ENCODE measurements around the gene POGZ. TPM values are rescaled to one million over a fixed set of nuclear protein-coding genes. Genes with fewer than 3 reads are reported as not detected.

POGZ gene
- total RNA-seq, 1 experiment from 2014 or later: 77.9 TPM

DNA sequence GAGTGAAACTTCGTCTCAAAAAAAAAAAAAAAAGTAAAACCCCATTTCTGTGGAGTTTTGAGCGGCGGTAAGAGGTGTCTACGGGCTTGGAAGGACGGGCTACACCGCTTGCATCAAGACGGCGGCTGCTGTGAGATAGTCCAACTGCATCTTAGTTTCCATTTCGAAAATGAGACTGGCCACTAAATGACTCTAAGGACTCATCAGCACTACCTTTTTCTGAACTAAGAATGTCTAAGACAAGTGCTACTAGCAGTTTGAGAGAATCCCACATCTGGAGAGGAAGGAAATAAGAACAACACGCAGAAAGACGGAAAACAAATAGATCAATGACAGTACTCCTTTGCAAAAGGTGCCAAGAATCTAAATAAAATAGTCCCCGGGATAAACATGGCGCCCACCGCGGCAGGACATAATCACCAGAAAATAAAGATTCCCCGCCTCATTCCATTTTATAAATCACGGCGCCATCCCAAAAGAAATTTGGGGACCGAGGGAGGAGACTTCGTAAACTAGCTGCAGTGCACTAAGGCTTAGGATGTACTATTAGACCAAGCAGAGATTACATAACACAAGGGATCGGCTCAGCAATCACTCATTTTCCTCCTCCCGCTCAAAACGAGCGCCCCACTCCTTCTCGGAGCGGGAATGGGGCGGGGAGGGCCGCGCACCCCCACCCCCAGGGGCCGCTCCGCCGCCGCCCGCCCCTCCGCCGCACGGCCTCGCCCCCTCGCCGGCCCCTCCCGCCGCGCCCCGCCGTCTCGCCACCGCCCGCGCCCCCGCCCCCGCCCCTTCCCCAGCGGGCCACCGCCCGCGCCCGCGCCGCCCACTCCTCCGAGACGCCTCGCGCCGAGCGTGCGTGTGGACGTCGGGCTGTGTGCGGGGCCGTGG, 1.1 kb downstream of the POGZ start:
- intact Hi-C loops (cut with micrococcal nuclease): loop anchor here (1.0 to 2.0 kb wide), 3 partner anchors 14 to 83 kb away; partner anchors contain the start of genes CGN and TUFT1

DNA sequence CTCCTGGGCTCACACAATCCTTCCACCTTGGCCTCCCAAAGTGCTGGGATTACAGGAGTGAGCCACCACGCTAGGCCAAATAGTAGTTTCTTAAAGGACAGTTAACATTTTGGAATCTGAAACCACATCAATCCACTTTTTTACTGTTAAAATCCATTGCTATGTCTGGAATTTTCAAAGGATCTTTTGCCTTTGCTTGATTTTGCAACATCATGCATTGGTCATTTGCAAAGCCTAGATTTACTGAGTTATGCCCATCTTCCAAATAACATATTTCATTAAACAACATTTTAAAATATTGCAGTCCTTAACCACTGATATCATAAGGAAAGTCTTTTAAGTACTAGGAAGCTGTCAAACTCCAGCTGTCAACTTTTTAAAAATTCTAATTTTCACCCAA, 3.3 kb downstream of the POGZ start:
- Histone ChIP-seq H3K27ac (ENCODE audit: low read length) (no peak overlapping the region), H3K4me1 (ENCODE audit: insufficient read depth, low read length) (peaks cover 12% of the 10 kb centered on the region), H3K4me2 (ENCODE audit: low read length) (no peak overlapping the region), H3K9me3 (ENCODE audit: low read length) (no peaks in the 10 kb centered on the region), H3K36me3 (ENCODE audit: low read depth, low read length) (peaks cover 7% of the 10 kb centered on the region; the same call in 1 of the 2 replicates), H3K4me3 (ENCODE audit: low read length) (no peak overlapping the region), H2AFZ (ENCODE audit: low read length) (no peak overlapping the region), H3K9me2 (replicated peaks; ENCODE audit: low read length) (no peaks in the 10 kb centered on the region), H3K9ac (ENCODE audit: low read length) (no peak overlapping the region), H3K79me2 (ENCODE audit: low read length) (peaks cover 74% of the 10 kb centered on the region), H3F3A (ENCODE audit: low read length, unreplicated experiment) (no peaks in the 10 kb centered on the region), H3K27me3 (ENCODE audit: low read length) (no peaks in the 10 kb centered on the region), H4K20me1 (ENCODE audit: low read length) (0 out of 2 replicates have a peak, but pooled peaks cover 7% of the 10 kb centered on the region)
- intact Hi-C loops (cut with micrococcal nuclease): no loop called here
- DNase-seq (no peak), ATAC-seq (no peak)
- ChIA-PET CTCF (no interaction called here), POLR2A (ENCODE audit: unreplicated experiment) (no interaction called here)
- no TSS peak for BruUV-seq (replicated peaks)
- TF ChIP-seq EZH2 (IDR thresholded peaks at IDR 0.05; ENCODE audit: low read length, unreplicated experiment) (no peak), EZH2phosphoT487 (IDR thresholded peaks at IDR 0.05; ENCODE audit: borderline replicate concordance, low read length) (no peak)
- TF ChIP-seq, protein P1, sequence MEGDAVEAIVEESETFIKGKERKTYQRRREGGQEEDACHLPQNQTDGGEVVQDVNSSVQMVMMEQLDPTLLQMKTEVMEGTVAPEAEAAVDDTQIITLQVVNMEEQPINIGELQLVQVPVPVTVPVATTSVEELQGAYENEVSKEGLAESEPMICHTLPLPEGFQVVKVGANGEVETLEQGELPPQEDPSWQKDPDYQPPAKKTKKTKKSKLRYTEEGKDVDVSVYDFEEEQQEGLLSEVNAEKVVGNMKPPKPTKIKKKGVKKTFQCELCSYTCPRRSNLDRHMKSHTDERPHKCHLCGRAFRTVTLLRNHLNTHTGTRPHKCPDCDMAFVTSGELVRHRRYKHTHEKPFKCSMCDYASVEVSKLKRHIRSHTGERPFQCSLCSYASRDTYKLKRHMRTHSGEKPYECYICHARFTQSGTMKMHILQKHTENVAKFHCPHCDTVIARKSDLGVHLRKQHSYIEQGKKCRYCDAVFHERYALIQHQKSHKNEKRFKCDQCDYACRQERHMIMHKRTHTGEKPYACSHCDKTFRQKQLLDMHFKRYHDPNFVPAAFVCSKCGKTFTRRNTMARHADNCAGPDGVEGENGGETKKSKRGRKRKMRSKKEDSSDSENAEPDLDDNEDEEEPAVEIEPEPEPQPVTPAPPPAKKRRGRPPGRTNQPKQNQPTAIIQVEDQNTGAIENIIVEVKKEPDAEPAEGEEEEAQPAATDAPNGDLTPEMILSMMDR (conservative IDR thresholded peaks at IDR 0.05; ENCODE audit: low read depth, low read length): no peak

More for the DNA sequence above, 1.1 kb downstream of the POGZ start:
- peak overlapping the region; percentile 79 for H3K27ac ChIP-seq (ENCODE audit: low read length)
- DNase-seq (peak; percentile 80), ATAC-seq (peak; percentile 61)
- no peaks in the 10 kb centered on the region for H3K27me3 ChIP-seq (ENCODE audit: low read length)
- H3K36me3 ChIP-seq (ENCODE audit: low read depth, low read length): peaks cover 7% of the 10 kb centered on the region; the same call in 1 of the 2 replicates
- peak overlapping the region; percentile 100 for H3K4me3 ChIP-seq (ENCODE audit: low read length)
- H4K20me1 ChIP-seq (ENCODE audit: low read length): 0 out of 2 replicates have a peak, but pooled peaks cover 7% of the 10 kb centered on the region
- H3K4me1 ChIP-seq (ENCODE audit: insufficient read depth, low read length): peaks cover 12% of the 10 kb centered on the region
- TSS peak; percentile 47 for BruUV-seq (replicated peaks)
- ChIA-PET CTCF (no interaction called here), POLR2A (ENCODE audit: unreplicated experiment) (interaction anchor here (0.6 kb wide), 1 partner anchor 177 kb away, joined by 10 read pairs; no protein-coding TSS in a partner anchor)
- no peak for TF ChIP-seq EZH2phosphoT487 (IDR thresholded peaks at IDR 0.05; ENCODE audit: borderline replicate concordance, low read length)
- no peak for TF ChIP-seq EZH2 (IDR thresholded peaks at IDR 0.05; ENCODE audit: low read length, unreplicated experiment)
- TF ChIP-seq, protein P1 (conservative IDR thresholded peaks at IDR 0.05; ENCODE audit: low read depth, low read length): no peak
- peak overlapping the region; percentile 78 for H3K9ac ChIP-seq (ENCODE audit: low read length)
- no peaks in the 10 kb centered on the region for H3K9me3 ChIP-seq (ENCODE audit: low read length)
- H3K4me2 ChIP-seq (ENCODE audit: low read length): peak overlapping the region; percentile 99
- H2AFZ ChIP-seq (ENCODE audit: low read length): peak overlapping the region; percentile 90
- H3F3A ChIP-seq (ENCODE audit: low read length, unreplicated experiment): no peaks in the 10 kb centered on the region
- H3K79me2 ChIP-seq (ENCODE audit: low read length): peaks cover 52% of the 10 kb centered on the region
- H3K9me2 ChIP-seq (replicated peaks; ENCODE audit: low read length): no peaks in the 10 kb centered on the region
